Fibroblast of skin of left quadriceps (primary cell): ENCODE measurements around the gene ST8SIA6.
"Not testable (repeated sequence)": the region's sequence is repeated elsewhere in the genome, so short reads cannot be mapped to it uniquely, and the experiment has no call there.

ENCODE experiments used
- DNase-seq, 2 experiments: peaks; one replicate each; pipeline ENCODE4 v3.0.0-alpha.2; 2013; ENCODE audit warnings: low read depth in 2 of 2

Gene ST8SIA6, protein sequence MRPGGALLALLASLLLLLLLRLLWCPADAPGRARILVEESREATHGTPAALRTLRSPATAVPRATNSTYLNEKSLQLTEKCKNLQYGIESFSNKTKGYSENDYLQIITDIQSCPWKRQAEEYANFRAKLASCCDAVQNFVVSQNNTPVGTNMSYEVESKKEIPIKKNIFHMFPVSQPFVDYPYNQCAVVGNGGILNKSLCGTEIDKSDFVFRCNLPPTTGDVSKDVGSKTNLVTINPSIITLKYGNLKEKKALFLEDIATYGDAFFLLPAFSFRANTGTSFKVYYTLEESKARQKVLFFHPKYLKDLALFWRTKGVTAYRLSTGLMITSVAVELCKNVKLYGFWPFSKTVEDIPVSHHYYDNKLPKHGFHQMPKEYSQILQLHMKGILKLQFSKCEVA

DNA sequence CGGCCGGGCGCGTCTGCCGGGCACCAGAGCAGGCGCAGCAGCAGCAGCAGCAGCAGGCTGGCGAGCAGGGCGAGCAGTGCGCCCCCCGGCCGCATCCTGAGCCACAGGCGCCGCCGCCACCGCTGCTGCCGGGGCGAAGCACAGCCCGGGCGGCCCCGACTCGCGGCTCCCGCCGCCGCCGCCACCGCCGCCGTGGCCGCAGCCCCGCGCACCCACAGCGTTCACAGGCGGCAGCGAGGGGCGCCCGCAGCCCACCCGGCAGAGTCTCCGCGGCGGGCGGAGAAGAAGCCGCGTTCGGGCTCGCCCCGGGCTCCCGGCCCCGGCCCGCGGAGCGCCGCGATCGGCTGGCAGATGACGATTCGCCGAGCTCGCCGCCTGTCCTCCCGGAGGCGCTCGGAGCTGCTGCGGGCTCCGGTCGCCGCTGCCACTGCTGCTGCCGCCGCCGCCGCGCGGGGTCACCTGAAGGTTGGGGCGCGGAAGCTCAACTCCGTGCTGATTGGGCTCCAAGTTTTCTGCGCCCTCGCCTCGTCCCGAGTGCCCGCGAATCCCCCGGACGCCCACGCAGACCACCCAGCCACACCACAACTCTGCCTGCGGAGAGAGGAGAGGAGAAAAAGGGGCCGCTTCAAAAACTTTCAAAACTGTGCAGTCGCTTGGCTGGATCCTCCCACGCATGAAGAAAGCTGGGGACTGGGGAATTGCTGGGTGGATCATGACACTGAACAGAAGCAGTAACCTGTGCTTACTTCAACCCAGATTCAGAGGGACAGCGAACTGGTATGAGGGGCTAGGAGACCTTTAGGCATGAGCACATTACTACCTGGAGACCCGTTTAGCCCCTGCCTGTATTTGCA, at the start of gene ST8SIA6:
TSS of gene ST8SIA6 (minus strand) at position 435 of the 854 bp plus-strand sequence. CDS start at position 95, 340 bp downstream.
- DNase-seq: no peak

DNA sequence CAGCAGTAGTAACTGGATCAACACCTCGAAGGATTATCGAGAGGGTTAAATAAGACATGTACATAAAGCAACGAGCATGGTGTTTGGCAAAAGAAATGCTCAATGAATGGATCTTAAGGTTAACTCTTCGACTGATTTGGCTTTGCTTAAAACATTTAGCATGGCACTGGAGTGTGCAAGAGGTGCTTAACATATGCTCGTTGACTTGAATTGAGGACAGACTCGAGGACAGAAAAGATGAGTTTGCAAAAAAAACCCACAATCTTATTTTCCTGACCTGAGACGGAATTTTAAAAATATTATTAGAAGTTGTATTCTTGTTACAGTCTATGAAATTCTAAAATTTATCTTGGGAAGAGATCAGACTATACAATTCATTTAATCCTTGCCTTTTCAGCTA, 49.4 kb upstream of the ST8SIA6 start:
- DNase-seq: no peak

DNA sequence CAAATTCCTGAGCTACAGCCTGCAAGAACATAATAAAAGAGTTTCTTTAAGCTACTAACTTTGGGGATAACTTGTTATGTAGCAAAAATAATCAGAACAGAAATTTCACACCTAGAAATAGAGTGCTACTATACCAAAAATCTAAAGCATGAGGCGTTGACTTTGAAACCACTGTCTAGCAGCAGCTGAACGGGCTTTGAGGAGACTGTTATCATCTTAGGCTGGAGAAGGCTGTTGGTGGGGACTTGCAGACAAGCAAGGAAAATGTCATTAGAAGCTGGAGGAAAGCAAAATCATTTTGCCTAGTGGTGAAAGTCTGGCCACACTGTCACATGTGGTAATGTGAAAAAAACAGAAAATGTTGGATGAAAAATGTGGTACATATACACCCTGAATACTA, 48.4 kb upstream of the ST8SIA6 start:
- DNase-seq: no peak

DNA sequence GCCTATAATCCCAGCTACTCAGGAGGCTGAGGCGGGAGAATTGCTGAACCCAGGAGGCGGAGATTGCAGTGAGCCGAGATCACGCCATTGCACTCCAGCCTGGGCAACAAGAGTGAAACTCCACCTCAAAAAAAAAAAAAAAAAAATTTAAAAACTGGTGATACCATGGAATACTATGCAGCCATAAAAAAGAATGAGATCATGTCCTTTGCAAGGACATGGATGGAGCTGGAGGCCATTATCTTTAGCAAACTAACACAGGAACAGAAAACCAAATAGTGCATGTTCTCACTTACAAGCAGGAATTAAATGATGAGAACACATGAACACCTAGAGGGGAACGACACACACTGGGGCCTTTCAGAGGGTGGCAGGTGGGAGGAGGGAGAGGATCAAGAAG, 44.6 kb upstream of the ST8SIA6 start:
- DNase-seq: not testable (repeated sequence)

DNA sequence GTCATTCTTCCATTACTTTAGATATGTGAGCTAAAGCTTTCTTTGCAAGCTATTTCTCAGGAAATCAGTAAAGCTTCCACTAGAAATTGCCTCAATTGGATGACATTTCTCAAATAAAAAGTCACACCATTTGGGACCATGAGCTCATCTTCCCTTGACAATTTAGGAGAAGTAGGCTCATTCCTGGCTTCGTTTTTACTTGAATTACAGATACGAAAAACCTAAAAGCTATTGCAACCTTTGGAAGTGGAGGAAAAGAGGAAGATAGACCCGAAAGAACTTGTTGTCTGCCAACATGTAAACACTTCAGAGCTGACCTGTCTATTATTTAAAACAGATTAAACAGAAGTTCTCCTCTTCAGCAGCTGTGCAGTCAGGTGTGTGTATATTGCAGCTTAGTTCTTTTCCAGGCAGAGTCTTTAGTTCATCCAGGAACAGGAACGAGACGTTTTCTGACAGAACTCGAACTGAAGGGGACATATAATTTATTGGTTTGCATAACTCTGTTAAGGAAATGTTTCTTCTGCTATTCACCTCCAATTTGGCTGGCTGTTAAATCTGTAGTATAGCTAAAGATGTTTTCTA, 43.1 kb upstream of the ST8SIA6 start:
- DNase-seq: no peak

DNA sequence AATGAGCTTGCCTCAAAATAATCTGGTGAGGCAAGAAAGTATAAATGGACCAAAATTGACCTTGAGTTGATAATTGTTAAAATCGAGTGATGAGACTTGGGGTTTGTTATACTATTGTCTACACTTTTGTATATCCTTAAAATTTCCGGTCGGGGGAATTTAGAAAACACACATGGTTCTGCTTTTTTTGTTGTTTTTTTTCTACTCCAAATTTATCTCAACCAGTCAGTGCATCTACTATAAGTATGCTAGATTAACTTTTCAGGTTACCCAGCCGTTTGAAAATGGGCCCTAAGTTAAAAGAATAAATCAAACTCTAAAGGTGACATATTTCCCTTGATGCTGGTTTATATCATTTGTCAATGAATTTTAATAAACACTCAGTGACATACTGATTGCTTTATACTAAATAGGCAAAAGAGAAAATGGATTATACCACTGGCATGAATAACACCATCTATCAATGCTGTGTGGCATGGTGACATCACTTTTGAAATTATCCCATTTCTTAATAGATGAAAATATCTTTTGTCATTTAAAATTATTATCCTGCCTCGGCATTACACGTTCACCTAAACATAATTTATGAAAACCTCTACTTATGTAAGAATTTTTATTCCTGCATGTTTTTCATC, 40.3 kb upstream of the ST8SIA6 start:
- DNase-seq: no peak

DNA sequence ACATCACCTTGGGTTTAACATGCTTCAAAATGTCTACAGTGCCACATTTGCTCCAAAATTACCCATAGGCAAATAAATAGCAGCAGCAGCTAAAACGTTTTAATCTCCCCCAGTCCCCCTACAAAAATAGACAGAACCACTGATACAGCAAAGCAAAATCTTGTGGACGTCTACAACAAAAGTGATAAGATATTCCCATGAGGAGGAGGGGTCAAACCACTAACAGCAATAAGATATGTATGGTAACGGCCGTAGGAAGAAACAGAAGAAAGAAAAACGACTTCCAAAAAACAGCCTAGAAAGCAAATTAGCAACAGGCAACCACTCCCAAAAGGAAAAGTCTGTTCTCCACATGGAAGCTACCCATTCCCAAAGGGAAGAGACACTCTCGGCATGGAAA, 34.5 kb upstream of the ST8SIA6 start:
- DNase-seq: no peak

DNA sequence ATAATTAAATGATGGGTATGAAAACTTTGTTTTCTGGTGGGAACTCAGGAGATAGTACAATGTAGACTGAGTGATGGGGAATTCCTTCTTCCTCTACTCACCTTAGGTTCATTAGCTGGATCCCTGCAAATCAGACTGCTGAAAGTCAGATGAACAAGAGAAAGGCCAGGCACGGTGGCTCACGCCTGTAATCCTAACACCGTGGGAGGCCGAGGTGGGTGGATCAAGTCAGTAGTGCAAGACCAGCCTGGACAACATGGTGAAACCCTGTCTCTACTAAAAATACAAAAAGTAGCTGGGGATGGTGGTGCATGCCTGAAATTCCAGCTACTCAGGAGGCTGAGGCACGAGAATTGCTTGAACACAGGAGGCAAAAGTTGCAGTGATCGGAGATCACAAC, 28.7 kb upstream of the ST8SIA6 start:
- DNase-seq: no peak

DNA sequence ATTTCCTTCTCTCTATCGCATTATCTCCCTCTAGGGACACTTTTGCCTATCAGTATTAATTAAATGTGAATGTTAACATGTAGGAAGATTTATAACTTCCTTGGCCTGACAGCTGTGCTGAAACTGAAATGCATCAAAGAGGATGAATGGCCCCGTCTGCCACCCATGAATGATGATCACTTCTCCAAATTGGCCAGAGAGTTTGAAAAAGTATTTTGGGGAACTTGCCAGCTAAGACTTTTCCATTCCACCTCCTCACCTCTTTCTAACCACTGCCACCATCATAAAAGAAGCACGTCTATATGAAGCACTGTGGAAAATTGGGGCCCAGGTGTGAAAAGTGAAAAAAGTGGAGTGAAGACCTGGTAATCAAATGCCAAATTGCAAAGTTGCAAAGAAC, 25.4 kb upstream of the ST8SIA6 start:
- DNase-seq: no peak

DNA sequence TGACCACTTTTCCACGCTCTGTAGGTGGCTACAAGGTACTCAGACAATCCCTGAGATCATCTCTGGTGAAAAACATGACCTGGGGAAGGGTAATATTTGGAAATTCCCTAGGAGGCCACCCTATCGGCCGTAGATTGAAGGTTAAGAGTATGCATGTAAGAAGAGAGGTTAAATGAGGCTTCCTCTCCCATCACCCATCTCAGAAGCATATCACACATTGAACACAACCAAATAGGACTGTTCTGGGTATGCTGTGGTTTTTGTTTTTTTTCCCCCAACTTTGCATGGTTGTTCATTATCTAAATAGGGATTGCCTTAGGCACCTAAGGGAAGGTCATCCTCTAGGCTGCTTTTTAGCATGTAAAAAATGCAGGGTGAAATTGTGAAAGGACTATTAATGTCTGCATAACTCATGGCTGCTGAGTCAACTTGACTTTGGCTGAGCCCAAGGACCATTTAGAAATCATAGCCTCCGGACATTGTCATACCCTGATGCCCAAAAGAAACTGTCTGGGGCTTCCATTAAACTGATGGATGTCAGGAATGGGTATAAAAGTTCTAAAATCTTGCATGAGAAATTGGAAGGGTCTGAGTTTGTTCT, 24.7 kb upstream of the ST8SIA6 start:
- no peak for DNase-seq

DNA sequence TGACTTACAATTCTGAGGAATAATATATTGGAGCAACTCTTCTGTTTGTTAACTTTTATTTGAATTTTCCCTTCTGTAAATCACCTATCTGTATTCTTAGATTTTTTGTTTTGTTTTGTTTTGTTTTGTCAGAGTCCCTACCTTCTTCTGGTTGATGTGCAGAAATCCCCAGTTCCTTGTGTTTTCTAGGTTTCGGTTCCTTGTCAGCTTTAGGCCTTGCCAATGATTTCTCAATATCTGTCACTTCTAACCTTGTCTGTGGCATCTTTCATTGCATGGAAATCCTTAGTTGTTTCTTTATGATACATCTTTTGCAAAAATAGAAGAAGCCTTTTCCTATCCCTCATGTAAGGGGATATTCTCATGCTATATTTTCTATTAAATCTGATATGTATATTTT, 21.7 kb upstream of the ST8SIA6 start:
- no peak for DNase-seq

DNA sequence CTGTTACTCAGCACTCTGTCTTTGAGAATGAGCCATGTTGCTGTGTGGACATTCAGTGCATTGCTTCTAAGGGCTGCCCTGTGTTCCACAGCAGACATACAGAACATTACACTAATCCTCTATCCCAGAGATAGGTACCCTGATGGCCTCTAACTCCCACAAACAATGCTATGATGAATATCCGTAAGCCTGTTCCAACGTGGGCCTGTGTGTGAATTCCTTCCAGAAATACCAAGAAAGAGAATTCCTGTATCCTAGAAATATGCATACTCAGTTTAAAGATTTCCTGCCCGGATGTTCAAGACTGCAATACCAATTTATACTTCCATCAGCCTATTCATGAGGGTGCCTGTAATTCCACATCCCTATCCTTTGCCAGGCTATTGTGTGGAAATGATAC, 21.3 kb upstream of the ST8SIA6 start:
- no peak for DNase-seq

DNA sequence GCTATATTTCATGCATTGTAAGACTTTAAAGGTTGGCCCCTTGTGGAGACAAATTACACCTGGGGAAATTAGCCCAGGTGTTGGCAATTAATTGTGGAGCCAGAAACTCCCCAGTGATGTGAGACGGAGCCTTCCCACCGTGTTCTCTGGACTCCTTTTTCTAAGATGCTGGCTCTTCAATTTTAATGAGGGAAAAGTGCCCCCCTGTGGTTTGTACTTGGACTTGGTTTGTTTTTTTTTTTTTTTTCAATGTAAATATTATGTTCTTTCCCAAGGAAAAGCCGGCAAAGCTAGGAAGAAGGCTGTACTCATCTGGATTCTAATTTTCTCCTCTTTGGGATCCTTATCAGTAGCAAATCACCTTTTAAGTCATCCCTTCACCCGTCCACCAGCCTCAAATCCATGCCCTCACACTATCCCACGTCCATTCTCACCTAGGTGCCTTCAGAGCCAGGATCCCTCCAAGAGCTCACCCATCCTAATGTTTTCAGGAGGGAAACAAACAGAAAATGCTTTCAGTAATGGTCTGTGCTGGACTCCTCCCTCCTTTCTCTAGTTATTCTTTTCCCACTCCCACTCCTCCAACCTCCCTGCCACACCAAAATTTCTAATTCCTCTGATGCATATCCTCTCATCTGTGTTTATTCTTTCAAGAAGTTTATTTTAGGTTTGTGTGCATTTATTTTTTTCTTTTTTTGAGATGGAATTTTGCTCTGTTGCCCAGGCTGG, 20.4 kb upstream of the ST8SIA6 start:
- no peak for DNase-seq

DNA sequence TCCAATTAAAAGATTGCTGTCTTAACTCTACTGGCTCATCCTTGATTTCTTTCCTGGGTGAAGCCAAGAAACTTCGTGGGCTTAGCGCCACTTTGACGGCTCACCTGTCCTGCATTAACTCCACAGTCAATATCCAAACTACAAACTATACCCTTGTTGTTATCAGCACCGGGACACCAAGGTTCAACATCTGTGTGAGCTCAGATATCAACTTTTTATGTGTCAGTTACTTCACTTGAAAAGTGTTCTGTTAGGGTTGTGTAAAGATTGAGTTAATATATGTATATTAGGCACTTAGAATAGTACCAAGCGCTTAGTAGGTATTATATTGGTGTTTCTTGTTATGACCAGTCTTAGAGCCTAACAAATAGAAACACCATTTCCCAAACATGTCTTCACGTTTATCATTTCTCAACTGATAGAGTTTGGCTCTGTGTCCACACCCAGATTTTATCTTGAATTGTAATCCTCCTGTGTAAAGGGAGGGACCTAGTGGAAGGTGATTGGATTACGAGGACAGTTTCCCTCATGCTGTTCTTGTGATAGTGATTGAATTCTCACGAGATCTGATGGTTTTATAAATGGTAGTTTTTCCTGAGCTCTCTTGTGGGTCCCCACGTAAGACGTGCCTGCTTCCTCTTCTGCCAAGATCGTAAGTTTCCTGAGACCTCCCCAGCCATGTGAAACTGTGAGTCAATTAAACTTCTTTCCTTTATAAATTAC, 19.0 kb upstream of the ST8SIA6 start:
- no peak for DNase-seq

DNA sequence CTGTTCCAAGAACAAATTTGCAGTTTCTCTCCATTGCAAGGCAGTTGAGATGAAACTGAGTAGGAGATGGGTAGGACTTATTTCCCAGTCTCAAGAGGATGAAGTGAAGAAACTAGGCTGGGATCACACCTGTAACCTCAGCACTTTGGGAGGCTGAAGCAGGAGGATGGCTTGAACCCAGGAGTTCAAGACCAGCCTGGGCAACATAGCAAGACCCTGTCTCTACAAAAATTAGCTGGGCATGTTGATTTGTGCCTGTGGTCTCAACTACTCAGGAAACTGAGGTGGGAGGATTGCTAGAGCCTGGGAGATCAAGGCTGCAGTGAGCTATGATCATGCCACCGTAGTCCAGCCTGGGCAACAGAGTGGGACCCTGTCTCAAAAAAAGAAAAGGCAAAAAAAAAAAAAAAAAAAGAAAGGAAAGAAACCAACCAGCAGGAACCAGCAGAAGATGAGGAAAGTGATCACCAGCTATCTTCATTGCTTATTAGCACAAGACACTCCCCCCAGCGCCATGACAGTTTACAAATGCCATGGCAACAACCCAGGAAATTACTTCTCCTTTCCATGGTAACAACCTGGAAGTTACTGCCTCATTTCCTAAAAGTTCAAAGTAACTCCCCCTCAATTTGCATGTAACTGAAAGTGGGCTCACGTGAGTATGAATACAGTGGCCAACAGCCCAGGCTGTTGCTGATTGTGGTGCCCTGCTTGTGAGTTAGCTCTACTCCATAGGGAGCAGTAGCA, 18.3 kb upstream of the ST8SIA6 start:
- no peak for DNase-seq

DNA sequence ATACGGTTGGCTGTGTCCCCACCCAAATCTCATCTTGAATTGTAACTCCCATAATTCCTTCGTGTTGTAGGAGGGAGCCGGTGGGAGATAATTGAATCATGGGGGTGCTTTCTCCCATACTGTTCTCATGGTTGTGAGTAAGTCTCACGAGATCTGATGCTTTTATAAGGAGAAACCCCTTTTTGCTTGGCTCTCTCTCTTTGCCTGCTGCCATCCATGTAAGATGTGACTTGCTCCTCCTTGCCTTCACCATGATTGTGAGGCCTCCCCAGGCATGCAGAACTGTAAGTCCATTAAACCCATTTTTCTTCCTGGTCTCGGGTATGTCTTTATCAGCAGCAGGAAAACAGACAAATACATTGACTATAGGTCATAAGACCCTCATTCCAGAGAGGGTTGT, 15.9 kb upstream of the ST8SIA6 start:
- no peak for DNase-seq

DNA sequence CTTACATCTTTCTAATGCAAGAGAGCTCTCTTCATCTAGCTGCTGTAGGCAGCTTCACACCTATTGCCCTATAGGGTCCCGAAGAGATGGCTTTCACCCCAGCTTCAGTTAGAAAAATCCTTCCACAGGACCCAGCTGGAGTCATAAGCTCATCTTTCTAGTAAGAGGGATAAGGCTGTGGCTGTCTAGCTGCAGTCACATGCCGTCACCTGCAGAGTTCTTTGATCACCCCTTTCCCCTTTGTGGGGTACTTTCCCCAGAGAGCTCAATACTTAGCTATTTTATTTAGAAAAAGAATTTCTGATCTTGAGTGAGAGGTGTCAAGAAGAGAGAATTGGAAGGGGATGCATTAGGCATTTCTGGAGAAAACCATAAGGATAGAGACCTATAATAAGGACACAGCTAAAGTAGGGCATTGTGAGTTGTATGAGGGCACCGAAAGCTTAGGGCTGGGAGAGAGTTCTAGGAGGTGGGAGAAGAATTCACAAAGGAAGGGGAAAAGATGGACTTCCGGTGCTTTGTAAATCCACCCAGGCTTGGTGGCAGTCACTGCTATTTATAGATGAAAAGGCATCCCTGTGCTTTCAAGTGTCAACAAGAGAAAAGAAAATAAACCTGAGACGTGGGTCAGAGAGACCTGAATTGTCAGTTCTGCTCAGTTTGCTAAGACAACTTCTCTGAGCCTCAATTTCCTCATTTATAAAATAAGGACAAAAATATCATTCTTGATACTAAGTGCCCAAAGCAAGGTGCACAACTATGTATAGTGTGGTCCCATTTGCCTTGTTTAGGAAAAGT, 11.1 kb upstream of the ST8SIA6 start:
- no peak for DNase-seq

DNA sequence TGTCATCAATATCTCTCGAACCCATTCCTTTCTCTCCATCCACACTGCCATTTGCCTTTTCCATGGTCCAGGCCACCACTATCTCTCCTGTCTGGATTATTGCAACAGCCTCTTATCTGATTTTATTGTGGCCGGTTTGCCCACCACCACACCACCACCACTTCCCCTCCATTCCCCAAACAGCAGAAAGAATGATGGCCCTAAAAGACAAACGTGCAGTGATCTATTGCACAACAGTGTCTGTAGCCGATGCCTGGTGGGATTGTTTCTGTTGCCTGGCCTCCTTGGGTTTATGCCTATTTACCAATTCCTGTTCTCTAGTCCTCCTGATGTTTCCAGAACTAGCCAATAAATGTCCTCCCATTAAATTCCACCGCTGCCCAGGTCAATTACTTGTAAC, 10.2 kb upstream of the ST8SIA6 start:
- DNase-seq: no peak

DNA sequence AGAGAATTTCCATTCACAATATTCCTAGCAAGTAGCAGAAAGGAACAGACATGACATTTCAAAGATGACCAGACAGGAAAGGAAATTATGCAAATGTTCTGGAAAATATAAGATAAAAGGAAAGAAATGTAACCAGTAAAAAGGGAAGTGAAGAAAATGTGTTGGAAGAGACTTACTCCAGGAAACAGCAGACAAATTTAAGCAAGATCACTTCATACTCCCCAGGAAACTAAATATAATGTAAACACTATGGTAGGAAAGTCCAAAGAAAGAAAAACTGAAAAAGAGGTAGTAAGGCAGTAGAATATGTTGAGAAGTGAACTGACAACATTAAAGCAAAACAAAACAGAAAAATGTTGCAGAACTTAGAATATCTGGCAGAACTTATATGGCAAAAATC, 6.4 kb upstream of the ST8SIA6 start:
- DNase-seq: no peak
